SK-N-MC (cell line): ENCODE measurements around the gene AKAP1.

Experiments used
- EZH2 ChIP-seq: fragments of 200-600 bp; sonication (generic); IDR thresholded peaks from one replicate; pipeline ENCODE4 v1.6.1; 2017; ENCODE audit warnings: antibody characterized with exemption
- FOXP2 ChIP-seq: optimal IDR thresholded peaks from 2 replicates; pipeline ENCODE3; 2011; ENCODE audit warnings: mild to moderate bottlenecking, moderate library complexity; ENCODE audit not compliant: insufficient read depth; ENCODE audit errors: extremely low read length, control extremely low read depth
- POLR2AphosphoS5 ChIP-seq: IDR thresholded peaks from 2 replicates; pipeline ENCODE4 v1.6.1; 2012; ENCODE audit warnings: mild to moderate bottlenecking, low read depth, low read length, borderline replicate concordance

DNA sequence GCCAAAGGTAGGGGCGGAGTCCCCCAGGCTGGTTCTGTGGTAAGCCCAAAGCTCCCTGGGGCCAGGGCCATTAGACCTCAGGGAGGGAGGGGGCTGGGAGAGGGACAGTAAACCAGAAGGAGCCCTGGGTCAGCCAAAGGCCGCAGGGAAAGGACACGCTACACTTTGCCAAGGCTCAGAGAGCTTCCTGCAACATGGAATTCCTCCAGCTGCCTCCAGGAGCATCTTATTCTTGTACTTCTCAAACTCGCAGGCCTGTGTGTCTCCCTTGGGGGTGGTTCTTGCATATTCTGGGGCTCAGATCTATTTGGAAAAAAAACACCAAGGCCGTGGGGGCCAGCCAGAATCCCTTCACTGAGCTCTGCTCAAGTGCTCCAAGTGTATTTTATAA, 25.1 kb downstream of the AKAP1 start:
- no peak for TF ChIP-seq EZH2
- TF ChIP-seq POLR2AphosphoS5 = no peak
- TF ChIP-seq FOXP2 = no peak
